BLaER1 (cell line): Measurements from ENCODE around the gene ZSWIM8.

ENCODE experiments used
- H3K27ac ChIP-seq: shearing (Covaris generic); formaldehyde crosslinking; 2 replicates; pipeline ENCODE4 v1.8.1; 2022
- H3K27me3 ChIP-seq: shearing (Covaris generic); formaldehyde crosslinking; 2 replicates; pipeline ENCODE4 v1.8.1; 2022
- H3K36me3 ChIP-seq: shearing (Covaris generic); formaldehyde crosslinking; 2 replicates; pipeline ENCODE4 v1.8.1; 2022
- H3K4me1 ChIP-seq: shearing (Covaris generic); formaldehyde crosslinking; 2 replicates; pipeline ENCODE4 v1.8.1; 2022
- H3K4me2 ChIP-seq: shearing (Covaris generic); formaldehyde crosslinking; 2 replicates; pipeline ENCODE4 v1.8.1; 2022
- H3K4me3 ChIP-seq: shearing (Covaris generic); formaldehyde crosslinking; 2 replicates; pipeline ENCODE4 v1.8.1; 2022
- H3K9ac ChIP-seq: shearing (Covaris generic); formaldehyde crosslinking; 2 replicates; pipeline ENCODE4 v1.8.1; 2022
- H3K9me3 ChIP-seq: shearing (Covaris generic); formaldehyde crosslinking; 2 replicates; pipeline ENCODE4 v1.8.1; 2022
- H4K20me1 ChIP-seq: shearing (Covaris generic); formaldehyde crosslinking; 2 replicates; pipeline ENCODE4 v1.8.1; 2022
- Cebpa-rat ChIP-seq: shearing (Covaris generic); IDR thresholded peaks from 2 replicates; pipeline ENCODE4 v1.8.1; 2022

ZSWIM8 gene

DNA sequence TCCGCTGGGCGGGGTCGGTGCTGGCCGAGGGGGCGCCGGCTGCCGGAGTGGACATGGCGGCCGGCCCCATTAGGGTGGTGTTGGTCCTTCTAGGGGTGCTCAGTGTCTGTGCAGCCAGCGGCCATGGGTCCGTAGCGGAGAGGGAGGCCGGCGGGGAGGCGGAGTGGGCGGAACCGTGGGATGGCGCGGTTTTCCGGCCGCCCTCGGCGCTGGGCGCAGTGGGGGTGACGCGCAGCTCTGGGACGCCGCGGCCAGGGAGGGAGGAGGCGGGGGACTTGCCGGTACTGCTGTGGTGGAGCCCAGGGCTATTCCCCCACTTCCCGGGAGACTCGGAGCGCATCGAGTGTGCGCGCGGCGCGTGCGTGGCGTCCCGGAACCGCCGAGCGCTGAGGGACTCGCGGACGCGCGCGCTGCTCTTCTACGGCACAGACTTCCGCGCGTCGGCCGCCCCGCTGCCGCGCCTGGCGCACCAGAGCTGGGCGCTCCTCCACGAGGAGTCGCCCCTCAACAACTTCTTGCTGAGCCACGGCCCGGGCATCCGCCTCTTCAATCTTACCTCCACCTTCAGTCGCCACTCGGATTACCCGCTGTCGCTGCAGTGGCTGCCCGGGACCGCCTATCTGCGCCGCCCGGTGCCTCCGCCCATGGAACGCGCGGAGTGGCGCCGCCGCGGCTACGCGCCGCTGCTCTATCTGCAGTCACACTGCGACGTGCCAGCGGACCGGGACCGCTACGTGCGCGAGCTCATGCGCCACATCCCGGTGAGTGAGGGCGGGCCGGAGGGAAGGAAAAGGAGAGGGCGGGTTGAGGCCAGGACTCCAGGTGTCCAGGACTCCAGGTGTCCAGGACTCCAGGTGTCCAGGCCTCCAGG, 12.9 kb upstream of the ZSWIM8 start:
- Histone ChIP-seq H3K4me2 (peak overlapping the region; percentile 99), H3K27me3 (no peaks in the 10 kb centered on the region), H3K36me3 (peaks cover 59% of the 10 kb centered on the region), H3K4me1 (peaks cover 80% of the 10 kb centered on the region), H3K9me3 (no peaks in the 10 kb centered on the region), H3K27ac (peak overlapping the region; percentile 89), H3K4me3 (peak overlapping the region; percentile 84), H4K20me1 (peaks cover 49% of the 10 kb centered on the region), H3K9ac (peak overlapping the region; percentile 84)
- TF ChIP-seq Cebpa-rat: no peak

DNA sequence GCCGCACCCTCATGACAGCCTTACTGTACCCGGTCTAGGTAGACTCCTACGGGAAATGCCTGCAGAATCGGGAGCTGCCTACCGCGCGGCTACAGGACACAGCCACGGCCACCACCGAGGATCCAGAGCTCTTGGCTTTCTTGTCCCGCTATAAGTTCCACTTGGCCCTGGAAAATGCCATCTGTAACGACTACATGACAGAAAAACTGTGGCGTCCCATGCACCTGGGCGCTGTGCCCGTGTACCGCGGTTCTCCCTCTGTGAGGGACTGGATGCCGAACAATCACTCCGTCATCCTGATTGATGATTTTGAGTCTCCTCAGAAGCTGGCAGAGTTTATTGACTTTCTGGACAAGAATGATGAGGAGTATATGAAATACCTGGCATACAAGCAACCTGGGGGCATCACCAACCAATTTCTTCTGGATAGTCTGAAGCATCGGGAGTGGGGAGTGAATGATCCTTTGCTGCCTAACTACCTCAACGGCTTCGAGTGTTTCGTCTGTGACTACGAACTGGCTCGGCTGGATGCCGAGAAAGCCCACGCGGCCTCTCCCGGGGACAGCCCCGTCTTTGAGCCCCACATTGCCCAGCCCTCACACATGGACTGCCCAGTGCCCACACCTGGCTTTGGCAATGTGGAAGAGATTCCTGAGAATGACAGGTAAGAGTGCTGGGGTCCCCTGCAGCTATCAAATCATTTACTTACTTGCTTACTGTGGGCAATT, 12.1 kb upstream of the ZSWIM8 start:
- Histone ChIP-seq H3K4me3 (peak overlapping the region; percentile 84), H3K9ac (peak overlapping the region; percentile 84), H4K20me1 (peaks cover 57% of the 10 kb centered on the region), H3K27ac (peak overlapping the region; percentile 89), H3K9me3 (no peaks in the 10 kb centered on the region), H3K4me2 (peak overlapping the region; percentile 99), H3K36me3 (peaks cover 59% of the 10 kb centered on the region), H3K27me3 (no peaks in the 10 kb centered on the region), H3K4me1 (peaks cover 80% of the 10 kb centered on the region)
- no peak for TF ChIP-seq Cebpa-rat

DNA sequence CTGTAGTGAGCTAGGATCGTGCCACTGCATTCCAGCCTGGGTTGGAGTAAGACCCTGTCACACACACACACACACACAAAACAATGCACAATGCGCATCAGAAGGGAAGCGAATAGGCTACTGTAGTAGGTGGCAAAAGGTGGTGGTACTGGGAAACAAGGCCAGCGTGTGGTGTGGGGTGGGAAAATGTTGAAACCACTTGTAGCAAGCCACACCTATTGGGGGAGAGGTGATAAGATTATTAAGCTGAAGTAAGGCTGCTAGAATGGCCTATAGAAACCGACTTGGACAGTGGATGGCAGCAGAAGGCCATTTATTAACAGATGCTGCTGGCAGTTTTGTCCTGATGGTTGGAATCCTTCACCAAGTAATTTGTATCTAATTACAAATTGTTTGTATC, 10.8 kb upstream of the ZSWIM8 start:
- peak overlapping the region; percentile 84 for H3K9ac ChIP-seq
- no peak for TF ChIP-seq Cebpa-rat
- H3K4me1 ChIP-seq: peaks cover 80% of the 10 kb centered on the region
- peaks cover 59% of the 10 kb centered on the region for H3K36me3 ChIP-seq
- no peak overlapping the region for H3K27ac ChIP-seq
- peak overlapping the region; percentile 84 for H3K4me3 ChIP-seq
- H4K20me1 ChIP-seq: peaks cover 63% of the 10 kb centered on the region
- H3K9me3 ChIP-seq: no peaks in the 10 kb centered on the region
- peak overlapping the region; percentile 99 for H3K4me2 ChIP-seq
- H3K27me3 ChIP-seq: no peaks in the 10 kb centered on the region

DNA sequence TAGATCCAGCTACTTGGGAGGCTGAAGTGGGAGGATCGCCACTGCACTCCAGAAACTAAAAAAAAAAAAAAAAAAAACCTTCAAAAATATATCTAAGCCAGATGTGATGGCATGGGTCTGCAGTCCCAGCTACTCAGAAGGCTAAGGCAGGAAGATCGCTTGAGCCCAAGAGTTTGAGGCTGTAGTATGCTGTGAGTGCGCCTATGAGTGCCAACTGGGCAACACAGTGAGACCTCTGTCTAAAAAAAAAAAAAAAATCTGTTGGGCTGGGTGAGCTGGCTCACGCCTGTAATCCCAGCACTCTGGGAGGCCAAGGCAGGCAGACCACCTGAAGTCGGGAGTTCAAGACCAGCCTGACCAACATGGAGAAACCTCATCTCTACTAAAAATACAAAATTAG, 6.4 kb upstream of the ZSWIM8 start:
- Histone ChIP-seq H3K4me1 (peaks cover 88% of the 10 kb centered on the region), H3K4me3 (no peak overlapping the region), H4K20me1 (peaks cover 83% of the 10 kb centered on the region), H3K9ac (no peak overlapping the region), H3K36me3 (peaks cover 49% of the 10 kb centered on the region), H3K27ac (no peak overlapping the region), H3K27me3 (no peaks in the 10 kb centered on the region), H3K4me2 (peak overlapping the region; percentile 97; the same call in 1 of the 2 replicates), H3K9me3 (no peaks in the 10 kb centered on the region)
- no peak for TF ChIP-seq Cebpa-rat

DNA sequence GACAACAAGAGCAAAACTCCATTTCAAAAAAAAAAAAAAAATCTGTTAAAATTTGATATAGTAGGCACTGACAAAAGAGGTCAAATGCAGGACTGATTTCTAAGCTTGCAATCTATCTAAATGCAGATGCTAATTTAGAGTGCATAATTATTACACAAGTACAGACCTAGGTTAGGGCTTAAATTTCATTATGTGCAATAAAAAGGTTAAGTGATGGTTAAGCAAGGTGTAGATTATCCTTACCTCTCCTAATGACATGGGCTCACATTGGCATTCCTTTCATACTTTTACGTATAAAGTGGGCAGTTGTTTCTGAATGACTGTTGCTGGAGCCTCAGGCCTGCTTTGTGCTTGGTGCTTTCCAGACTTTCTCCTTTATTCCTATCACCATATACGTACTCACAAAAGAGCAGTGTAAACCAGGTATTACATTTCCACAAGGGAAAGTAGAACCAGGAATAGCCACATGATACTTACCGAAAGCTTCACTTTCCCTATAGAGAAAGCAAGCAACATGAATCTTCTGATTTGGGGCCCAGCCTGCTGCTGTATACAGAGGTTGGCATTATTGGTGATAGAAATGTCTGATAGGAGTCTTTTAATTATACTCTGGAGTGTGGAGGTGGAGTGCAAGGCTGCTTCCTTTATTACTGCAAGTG, 5.7 kb upstream of the ZSWIM8 start:
- Histone ChIP-seq H3K4me2 (peak overlapping the region; percentile 97), H3K36me3 (peaks cover 49% of the 10 kb centered on the region), H3K27ac (no peak overlapping the region), H4K20me1 (peaks cover 76% of the 10 kb centered on the region), H3K9me3 (no peaks in the 10 kb centered on the region), H3K4me1 (peaks cover 88% of the 10 kb centered on the region), H3K4me3 (no peak overlapping the region), H3K9ac (peak overlapping the region; percentile 34; the same call in 1 of the 2 replicates), H3K27me3 (no peaks in the 10 kb centered on the region)
- TF ChIP-seq Cebpa-rat: no peak

DNA sequence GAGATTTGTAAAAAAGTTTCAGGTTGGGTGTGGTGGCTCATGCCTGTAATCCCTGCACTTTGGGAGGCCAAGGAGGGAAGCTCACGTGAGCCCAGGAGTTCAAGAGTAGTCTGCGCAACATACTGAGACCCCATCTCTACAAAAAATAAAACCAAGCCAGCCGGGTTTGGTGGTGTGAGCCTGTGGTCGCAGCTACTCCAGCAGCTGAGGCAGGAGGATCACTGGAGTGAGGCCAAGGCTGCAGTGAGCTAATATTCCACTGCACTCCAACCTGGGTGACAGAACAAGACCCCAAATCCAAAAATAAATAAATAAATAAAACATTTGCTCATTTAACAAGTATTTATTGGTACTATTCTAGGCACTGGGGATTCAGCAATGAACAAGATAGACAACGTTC, 5.1 kb upstream of the ZSWIM8 start:
- no peak overlapping the region for H3K27ac ChIP-seq
- no peaks in the 10 kb centered on the region for H3K27me3 ChIP-seq
- no peaks in the 10 kb centered on the region for H3K9me3 ChIP-seq
- TF ChIP-seq Cebpa-rat: no peak
- peaks cover 48% of the 10 kb centered on the region for H3K36me3 ChIP-seq
- H3K4me2 ChIP-seq: peak overlapping the region; percentile 97
- H4K20me1 ChIP-seq: peaks cover 70% of the 10 kb centered on the region
- H3K4me1 ChIP-seq: peaks cover 85% of the 10 kb centered on the region
- H3K4me3 ChIP-seq: peak overlapping the region; percentile 89
- H3K9ac ChIP-seq: peak overlapping the region; percentile 34; the same call in 1 of the 2 replicates

DNA sequence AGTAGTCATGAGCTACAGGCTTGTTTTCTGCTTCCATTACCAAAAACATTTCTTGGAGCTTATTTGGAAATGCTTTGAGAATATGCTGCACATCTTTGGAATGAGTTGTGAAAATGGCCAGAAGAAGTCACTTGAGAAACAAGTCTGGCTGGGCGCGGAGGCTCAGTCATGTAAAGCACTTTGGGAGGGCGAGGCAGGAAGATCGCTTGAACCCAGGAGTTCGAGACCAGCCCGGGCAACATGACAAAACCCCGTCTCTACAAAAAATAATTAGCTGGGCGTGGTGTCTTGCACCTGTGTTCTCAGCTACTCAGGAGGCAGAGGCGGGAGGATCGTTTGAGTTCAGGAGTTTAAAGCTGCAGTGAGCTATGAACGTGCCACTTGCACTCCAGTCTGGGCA, 4.4 kb upstream of the ZSWIM8 start:
- Histone ChIP-seq H3K4me3 (peak overlapping the region; percentile 89), H3K27ac (peak overlapping the region; percentile 94), H4K20me1 (peaks cover 68% of the 10 kb centered on the region), H3K4me2 (peak overlapping the region; percentile 97), H3K36me3 (peaks cover 42% of the 10 kb centered on the region), H3K27me3 (no peaks in the 10 kb centered on the region), H3K9ac (peak overlapping the region; percentile 93), H3K4me1 (peaks cover 78% of the 10 kb centered on the region), H3K9me3 (no peaks in the 10 kb centered on the region)
- TF ChIP-seq Cebpa-rat: no peak

DNA sequence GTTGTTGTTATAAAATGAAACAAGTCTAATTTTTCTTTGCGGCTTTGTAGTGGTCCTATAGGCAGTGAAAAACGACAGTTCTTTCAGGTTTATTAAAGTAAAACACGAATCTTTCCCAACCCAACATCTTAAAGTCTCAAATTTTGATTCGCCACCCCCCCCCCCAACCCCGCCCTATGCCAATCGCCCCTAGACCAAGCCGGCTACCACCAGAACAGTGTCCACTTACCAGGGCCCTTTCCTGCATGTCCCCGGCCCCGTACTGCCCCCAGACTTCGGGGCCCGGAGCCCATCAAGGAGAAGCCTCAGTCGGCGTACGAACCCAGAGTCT, 3.9 kb upstream of the ZSWIM8 start:
- Histone ChIP-seq H3K9me3 (no peaks in the 10 kb centered on the region), H3K36me3 (peaks cover 37% of the 10 kb centered on the region), H3K4me1 (peaks cover 76% of the 10 kb centered on the region), H3K4me2 (peak overlapping the region; percentile 97), H4K20me1 (peaks cover 68% of the 10 kb centered on the region), H3K4me3 (peak overlapping the region; percentile 89), H3K27ac (peak overlapping the region; percentile 94), H3K9ac (peak overlapping the region; percentile 93), H3K27me3 (no peaks in the 10 kb centered on the region)
- no peak for TF ChIP-seq Cebpa-rat

DNA sequence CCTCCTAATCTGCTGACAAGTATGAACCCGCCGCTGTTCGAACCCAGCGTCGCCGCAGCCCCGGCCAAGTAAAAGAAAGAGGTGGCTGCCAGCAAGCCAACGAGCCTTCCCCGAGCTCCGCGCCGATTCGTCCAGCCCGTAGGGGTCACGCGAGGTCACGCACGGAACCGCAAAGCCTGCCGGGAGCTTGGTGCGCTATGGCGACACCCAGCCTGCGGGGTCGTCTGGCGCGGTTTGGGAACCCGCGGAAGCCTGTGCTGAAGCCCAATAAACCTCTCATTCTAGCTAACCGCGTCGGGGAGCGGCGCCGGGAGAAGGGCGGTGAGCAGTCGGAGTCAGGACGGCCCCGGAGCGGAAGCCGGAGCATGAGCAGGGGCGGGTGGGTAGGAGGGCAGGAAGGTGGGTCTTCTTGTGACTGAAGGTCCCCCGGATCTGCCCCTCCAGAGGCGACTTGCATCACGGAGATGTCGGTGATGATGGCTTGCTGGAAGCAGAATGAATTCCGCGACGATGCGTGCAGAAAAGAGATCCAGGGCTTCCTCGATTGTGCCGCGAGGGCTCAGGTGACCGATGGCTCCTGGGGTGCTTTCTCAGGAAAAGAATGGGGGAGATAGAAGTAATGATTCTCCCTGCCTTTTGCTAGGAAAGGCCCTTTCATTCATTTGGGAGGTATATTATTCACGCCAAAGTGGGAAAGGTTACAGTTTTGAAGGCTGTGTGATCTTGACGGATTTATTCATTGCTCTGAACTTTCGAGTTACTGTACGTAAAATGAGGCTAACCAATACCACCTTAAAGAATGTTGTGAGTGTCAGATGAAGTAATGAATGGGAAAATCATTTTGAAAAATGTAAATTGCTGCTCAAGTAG, 3.3 kb upstream of the ZSWIM8 start, which contains the start of gene CHCHD1:
CHCHD1 (plus strand) TSS at position 170 of the 870 bp plus-strand sequence; CDS start at position 198, 28 bp downstream.
- no peak for TF ChIP-seq Cebpa-rat

More for the DNA sequence above, 3.3 kb upstream of the ZSWIM8 start, which contains the start of gene CHCHD1:
- Histone ChIP-seq H3K9ac (peak within 1 kb of the TSS; percentile 93), H3K4me3 (peak within 1 kb of the TSS; percentile 89), H3K4me1 (peaks cover 76% of the 10 kb centered on the region), H3K27ac (peak within 1 kb of the TSS; percentile 94), H3K9me3 (no peaks in the 10 kb centered on the region), H3K4me2 (peak within 1 kb of the TSS; percentile 97), H4K20me1 (peaks cover 68% of the 10 kb centered on the region), H3K27me3 (no peaks in the 10 kb centered on the region), H3K36me3 (peaks cover 32% of the 10 kb centered on the region)
